Measurements from ENCODE around the gene PLEKHF1.

GRCh38 chr19:29620931-29621351, 44.3 kb upstream of the PLEKHF1 start:
- TF ChIP-seq CTCF (IDR thresholded peaks at IDR 0.05) (no peak), EP300 (IDR thresholded peaks at IDR 0.05; ENCODE audit: low read depth) (no peak), POLR2AphosphoS5 (IDR thresholded peaks at IDR 0.05) (no peak), POLR2A (IDR thresholded peaks at IDR 0.05) (no peak)
